ENCODE data around the gene NINJ1.

The NINJ1 gene

GRCh38 chr9:93085676-93086075, 48.4 kb downstream of the NINJ1 start:
- TF ChIP-seq CTCF (IDR thresholded peaks at IDR 0.05; ENCODE audit: low read depth, low read length, missing control alignments), result no peak
- H3K4me3 ChIP-seq (replicated peaks; ENCODE audit: low read depth, low read length), result no peak overlapping the region
- DNase-seq (ENCODE audit: extremely low read depth, low read depth), result no peak

- no peak for DNase-seq (ENCODE audit: extremely low read depth, low read depth)
- H3K4me3 ChIP-seq (replicated peaks; ENCODE audit: low read depth, low read length), result no peak overlapping the region
- no peak for TF ChIP-seq CTCF (IDR thresholded peaks at IDR 0.05; ENCODE audit: low read depth, low read length, missing control alignments)
Observed at GRCh38 chr9:93084471-93084881, 49.6 kb downstream of the NINJ1 start.

GRCh38 chr9:93083592-93084470, 50.2 kb downstream of the NINJ1 start:
- TF ChIP-seq CTCF (IDR thresholded peaks at IDR 0.05; ENCODE audit: low read depth, low read length, missing control alignments), result no peak
- no peak overlapping the region for H3K4me3 ChIP-seq (replicated peaks; ENCODE audit: low read depth, low read length)
- no peak for DNase-seq (ENCODE audit: extremely low read depth, low read depth)

GRCh38 chr9:93082841-93083411, 51.1 kb downstream of the NINJ1 start:
- no peak for DNase-seq (ENCODE audit: extremely low read depth, low read depth)
- TF ChIP-seq CTCF (IDR thresholded peaks at IDR 0.05; ENCODE audit: low read depth, low read length, missing control alignments), result no peak
- H3K4me3 ChIP-seq (replicated peaks; ENCODE audit: low read depth, low read length), result no peak overlapping the region

- DNase-seq (ENCODE audit: extremely low read depth, low read depth), result peak; percentile 74
- H3K4me3 ChIP-seq (replicated peaks; ENCODE audit: low read depth, low read length), result no peak overlapping the region
- TF ChIP-seq CTCF (IDR thresholded peaks at IDR 0.05; ENCODE audit: low read depth, low read length, missing control alignments), result no peak
Observed at GRCh38 chr9:93081931-93082330, 52.1 kb downstream of the NINJ1 start.

- TF ChIP-seq CTCF (IDR thresholded peaks at IDR 0.05; ENCODE audit: low read depth, low read length, missing control alignments), result no peak
- DNase-seq (ENCODE audit: extremely low read depth, low read depth), result no peak
- H3K4me3 ChIP-seq (replicated peaks; ENCODE audit: low read depth, low read length), result no peak overlapping the region
Observed at GRCh38 chr9:93081081-93081529, 52.9 kb downstream of the NINJ1 start.

Measured in HFF-Myc (cell line).